GM13977 (cell line): Measurements from ENCODE around the gene SALL1.

ENCODE experiments used
- DNase-seq: peaks from one replicate; pipeline ENCODE4 v3.0.0; 2012; ENCODE audit warnings: low spot score
- in situ Hi-C: fragments of 300-500 bp; cut with MboI; formaldehyde crosslinking; loops from one replicate; pipeline ENCODE4 v1.12.0; 2022; ENCODE audit warnings: low sequenced_read_pairs, low pct_unique_long_range_greater_than_20kb, mixed read lengths, inconsistent platforms; ENCODE audit not compliant: unreplicated experiment
- TF ChIP-seq, protein P1 (sequence below): IDR thresholded peaks from 2 replicates; pipeline ENCODE4 v1.5.1; 2012; ENCODE audit warnings: mild to moderate bottlenecking, control low read depth; ENCODE audit not compliant: insufficient read depth; ENCODE audit errors: extremely low read depth, missing control alignments

The SALL1 gene

DNA sequence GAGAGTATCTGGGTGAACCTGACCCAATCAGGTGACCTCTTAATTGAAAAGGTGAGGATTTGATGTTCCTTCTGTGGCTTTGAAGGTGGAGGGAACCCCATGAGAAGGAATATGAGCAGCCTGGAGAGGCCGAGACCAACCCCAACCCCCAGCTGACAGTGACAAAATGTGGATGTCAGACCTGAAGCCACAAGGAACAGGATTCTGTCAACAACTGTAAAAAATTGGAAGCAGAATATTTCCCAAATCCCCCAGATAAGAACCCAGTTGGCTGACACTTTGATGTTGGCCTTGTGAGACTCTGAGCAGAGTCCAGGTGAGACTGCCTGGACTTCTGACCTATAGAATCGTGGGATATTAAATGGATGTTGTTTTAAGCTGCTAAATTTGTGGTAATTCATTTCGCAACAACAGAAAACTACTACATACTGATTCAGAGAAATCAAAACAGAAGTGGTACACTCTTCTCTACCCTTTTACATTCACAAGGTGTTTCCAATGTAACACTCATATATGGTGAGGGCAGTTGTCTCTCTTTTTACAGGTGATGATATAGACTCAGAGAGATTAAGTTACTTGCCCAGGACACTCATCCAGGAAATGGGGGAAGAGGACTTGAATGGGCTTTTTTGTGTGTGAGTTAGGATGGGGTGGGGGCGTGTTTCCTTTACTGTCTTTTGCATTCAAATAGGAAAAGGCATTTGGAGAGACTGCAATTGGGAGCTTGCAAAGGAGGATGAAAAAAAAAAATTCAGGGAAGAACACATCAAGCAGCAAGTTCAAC is 29.8 kb upstream of the SALL1 start:
- in situ Hi-C loops = no loop called here
- TF ChIP-seq, protein P1, sequence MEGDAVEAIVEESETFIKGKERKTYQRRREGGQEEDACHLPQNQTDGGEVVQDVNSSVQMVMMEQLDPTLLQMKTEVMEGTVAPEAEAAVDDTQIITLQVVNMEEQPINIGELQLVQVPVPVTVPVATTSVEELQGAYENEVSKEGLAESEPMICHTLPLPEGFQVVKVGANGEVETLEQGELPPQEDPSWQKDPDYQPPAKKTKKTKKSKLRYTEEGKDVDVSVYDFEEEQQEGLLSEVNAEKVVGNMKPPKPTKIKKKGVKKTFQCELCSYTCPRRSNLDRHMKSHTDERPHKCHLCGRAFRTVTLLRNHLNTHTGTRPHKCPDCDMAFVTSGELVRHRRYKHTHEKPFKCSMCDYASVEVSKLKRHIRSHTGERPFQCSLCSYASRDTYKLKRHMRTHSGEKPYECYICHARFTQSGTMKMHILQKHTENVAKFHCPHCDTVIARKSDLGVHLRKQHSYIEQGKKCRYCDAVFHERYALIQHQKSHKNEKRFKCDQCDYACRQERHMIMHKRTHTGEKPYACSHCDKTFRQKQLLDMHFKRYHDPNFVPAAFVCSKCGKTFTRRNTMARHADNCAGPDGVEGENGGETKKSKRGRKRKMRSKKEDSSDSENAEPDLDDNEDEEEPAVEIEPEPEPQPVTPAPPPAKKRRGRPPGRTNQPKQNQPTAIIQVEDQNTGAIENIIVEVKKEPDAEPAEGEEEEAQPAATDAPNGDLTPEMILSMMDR = no peak
- DNase-seq = no peak

DNA sequence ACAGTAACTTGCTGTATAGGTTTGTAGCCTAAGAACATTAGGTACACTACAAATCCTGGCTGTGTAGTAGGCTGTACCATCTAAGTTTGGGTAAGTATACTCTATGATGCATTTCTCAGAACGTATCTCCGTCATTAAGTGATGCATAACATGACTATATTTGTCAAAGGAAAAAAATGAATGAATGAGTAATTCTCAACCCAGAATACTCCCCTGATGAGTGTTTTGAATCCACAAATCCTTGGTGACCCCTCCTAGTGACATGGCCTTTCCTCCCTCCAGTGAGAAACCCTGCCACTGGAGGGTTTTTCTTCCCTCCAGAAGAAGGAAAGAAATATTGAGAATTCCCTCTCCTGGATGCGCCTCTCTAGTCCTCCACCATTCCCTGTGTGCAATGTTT is 24.0 kb upstream of the SALL1 start:
- no peak for DNase-seq
- TF ChIP-seq, protein P1 = no peak
- in situ Hi-C loops = no loop called here

DNA sequence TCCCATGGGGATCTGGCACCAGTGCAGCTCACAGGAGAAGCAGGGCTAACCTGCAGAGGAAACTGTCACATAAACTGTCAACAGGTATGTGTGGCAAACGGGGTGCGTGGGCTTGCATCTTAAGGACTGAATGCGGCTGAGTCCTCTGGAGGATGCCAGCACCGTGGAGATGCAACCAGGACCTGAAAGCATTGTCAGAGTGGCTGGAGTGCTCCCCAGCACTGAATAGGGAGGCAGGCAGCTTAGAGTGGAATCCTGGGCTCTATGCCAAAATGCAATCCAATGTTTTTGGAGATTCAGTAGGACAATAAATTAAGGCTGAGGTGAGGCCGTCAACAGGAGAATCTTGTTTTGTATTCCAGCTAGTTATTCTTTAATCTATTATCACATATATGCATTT is 21.3 kb upstream of the SALL1 start:
- in situ Hi-C loops = no loop called here
- TF ChIP-seq, protein P1 = no peak
- no peak for DNase-seq

DNA sequence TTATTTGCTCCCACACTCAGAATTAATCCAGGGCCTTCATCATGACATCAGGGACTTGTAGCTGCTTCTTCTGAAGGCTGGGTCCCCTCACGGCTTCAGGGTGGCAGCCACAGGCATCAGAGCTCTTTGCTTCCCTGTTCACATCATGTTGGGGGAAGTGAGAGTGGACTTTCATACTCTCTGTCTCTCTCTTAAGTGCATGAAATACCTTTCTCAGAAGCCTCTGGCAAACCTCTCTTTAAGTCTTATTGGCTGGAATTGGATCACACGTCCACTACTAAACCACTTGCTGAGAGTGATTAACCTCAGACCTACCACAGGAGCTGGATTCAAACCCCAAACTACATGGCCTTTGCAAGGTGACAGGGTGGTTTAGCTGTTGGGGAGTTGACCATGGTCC is 17.7 kb upstream of the SALL1 start:
- TF ChIP-seq, protein P1 = no peak
- in situ Hi-C loops = no loop called here
- DNase-seq = no peak

DNA sequence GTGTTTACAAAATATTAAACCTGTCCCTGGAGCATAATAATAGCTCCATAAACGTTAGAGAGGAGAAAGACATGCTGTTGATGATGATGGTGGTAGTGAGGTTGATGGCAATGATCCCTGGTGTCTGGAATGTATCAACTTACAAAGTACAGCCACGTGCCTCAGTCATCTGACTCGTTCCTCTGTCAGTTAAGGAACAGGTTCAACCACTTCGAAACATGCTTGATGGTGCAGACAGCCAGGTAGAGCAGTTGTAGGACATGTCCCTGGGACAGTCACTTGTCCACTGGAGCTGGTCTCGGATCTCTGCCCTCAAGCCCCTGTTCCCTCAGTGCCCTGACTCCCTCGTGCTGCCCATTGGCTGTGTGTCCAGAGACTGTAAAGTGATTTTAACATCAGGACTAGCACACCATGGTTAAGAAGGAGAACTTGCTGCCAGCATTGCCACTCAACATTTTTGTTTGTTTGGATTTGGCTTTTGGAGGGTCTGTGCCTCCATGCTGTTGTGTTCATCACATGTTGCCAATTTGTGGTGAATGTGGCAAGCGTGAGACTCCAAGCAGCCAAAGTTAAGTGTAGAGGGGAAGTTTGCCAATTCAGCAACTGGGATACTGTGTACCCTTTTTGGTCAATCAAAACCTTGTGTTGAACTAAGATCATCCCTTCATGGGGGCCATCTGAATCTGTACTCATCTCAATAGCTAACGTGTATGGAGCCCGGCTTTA is 16.3 kb upstream of the SALL1 start:
- TF ChIP-seq, protein P1 = no peak
- no peak for DNase-seq
- in situ Hi-C loops = no loop called here

DNA sequence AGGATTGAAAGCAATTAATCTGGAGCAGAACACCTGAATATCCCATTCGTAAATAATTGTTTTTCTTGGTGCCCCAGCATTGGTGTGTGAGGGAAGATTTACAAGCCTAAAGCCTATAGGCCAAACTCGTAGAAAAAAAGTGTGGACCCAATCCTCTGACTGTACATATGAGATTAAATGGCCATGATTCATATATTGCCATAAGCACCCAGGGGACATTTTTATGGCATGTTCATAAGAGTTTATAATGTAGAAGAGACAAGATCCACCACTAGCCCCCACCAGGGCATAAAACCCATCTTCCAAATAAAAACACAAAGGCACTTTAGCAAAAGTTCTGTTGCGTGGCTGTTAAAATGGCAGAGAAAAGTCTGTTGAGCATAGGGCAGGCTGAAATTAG is 15.5 kb upstream of the SALL1 start:
- no peak for DNase-seq
- in situ Hi-C loops = no loop called here
- TF ChIP-seq, protein P1 = no peak
